Sciatic nerve (tissue), 2 donors: ENCODE results near the gene ARL15. TPM values are rescaled to one million over a fixed set of nuclear protein-coding genes. Genes with fewer than 3 reads are reported as not detected.

ENCODE experiments used
- ATAC-seq: fragments of 200-7000 bp; cut with Tn5 transposase; one replicate; pipeline ENCODE4 v1.9.1; 2020; ENCODE audit warnings: mild to moderate bottlenecking, moderate library complexity
- DNase-seq: peaks from one replicate; pipeline ENCODE4 v3.0.0-alpha.2; 2020; ENCODE audit warnings: low spot score
- intact Hi-C: fragments of 100-400 bp; cut with DNase I; formaldehyde crosslinking; loops from one replicate; pipeline ENCODE4 v1.14.2; 2022
- total RNA-seq: library from RNA; stranded (reverse); fragmentation: NEBNext Ultra II Directional; extraction: Animal tissue kit (Norgen Biotek cat#: 25700); gene quantifications from one replicate; pipeline ENCODE4 v1.2.1, GENCODE V29; 2021
- donor health status: DM: no; HTN: no; CAD: no.
- donor health status: DM: no; HTN: no; CAD: no.

ARL15 gene
- total RNA-seq, 1 donor from 2014 or later, result 30.9 TPM

DNA sequence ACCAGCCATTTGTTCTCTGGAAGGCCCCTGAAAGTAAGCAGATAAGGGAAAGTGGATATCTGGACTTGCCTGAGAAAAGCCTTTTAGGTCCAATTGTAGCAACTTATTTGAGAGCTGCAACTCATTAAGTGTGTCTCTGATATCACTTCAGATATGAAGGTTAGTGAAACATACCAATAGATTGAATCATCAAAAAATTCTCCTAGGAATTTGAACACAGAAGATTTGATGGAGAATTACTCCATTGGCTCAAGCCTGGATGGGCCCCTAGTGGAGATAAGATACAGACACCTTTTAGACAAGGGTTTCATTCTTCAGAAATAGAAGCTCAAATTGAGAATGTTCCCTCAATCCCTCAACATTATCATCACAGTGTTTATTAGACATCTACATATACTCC, 393.3 kb downstream of the ARL15 start:
- intact Hi-C loops, result no loop called here
- DNase-seq, result no peak
- no peak for ATAC-seq

DNA sequence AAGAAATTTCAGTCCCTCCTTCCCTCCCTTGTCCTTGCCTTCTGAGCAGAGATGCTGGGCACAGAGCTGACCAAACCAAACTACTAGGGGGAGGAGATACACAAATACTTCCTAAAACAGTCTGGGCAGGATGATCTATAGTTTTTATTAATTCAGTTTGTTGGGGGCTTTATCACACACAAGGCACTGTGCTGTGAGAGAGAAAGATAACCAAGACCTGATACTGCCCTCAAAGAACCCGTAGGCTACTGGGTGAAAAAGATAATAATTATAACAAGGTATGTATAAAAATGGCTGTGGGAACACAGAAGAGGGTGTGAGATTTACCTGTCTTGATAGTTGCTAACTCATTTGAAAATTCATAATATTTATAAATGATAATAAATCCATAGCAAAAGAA, 395.3 kb downstream of the ARL15 start:
- ATAC-seq (no peak), DNase-seq (no peak)
- intact Hi-C loops, result no loop called here

DNA sequence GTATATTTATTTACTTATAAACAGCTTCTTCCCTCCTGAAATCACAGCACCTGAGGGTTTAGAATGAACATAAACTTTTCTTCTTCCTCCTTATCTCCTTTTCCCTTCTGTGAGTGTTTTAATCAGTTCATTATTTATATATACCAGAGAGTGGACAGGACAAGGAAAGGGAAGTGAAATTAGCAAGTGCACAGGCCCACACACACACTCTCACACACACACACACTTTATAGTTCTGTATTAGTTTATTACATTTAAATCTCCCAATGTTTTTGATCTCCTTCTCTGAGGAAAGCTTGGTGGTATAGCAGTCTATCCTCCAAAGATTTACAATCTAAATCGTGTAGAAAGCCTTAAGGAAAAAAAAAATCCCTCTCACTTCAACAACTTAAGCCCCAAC, 396.4 kb downstream of the ARL15 start:
- no peak for DNase-seq

DNA sequence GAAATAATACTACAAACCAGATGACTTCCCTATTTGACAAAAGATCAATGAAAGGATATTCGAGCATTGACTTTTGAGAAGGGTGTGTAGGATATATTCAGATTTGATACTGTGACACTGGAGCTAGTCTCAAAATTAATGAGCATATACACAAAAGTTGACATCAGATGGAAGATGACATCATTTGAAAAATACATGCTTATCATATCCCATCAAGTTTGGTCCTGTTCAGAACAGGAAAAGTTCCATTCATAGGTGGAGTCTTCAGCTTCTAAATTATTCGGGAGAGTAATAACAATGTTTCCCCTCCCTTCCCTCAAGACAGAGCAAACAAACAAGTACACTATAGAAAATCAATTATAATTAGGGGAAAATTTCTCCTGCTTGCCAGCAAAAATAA, 401.6 kb downstream of the ARL15 start:
- DNase-seq (no peak), ATAC-seq (no peak)
- intact Hi-C loops, result no loop called here

More for the DNA sequence above, 396.4 kb downstream of the ARL15 start:
- no peak for ATAC-seq
- intact Hi-C loops, result no loop called here

DNA sequence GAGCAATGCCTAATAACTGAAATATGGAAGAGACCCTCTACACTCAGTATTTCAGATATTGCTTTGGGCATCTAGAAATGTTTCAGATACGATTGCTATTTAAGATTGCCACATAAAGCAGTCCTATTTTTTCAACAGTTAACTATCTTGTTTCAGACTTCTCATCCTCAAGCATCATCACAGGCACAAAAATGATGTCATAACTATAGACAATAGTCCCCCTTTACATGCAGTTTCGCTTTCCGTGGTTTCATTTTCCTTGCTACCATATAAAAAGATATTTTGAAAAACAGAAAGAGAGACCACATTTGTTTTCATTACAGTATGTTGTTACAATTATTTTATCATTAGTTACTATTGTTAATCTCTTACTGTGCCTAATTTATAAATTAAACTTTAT, 402.5 kb downstream of the ARL15 start:
- intact Hi-C loops, result no loop called here
- DNase-seq (no peak), ATAC-seq (no peak)

DNA sequence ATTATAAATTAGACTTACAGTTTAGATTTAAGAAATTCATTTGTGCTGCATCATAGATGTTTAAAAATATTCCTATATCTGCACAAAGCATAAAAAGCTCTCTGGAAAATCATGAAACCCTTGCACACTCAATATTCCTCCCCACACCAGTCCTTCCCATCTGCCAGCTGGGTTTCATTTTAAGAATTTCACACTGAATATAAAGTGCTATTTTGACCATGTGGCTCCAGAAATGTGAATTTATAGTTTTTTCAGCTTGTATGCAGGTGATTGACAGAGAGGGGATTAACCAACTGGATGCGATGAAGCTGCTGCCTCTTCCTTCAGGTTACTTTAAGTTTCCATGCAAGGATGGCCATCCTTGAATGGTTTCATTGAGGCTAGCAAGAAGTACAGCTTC, 403.6 kb downstream of the ARL15 start:
- intact Hi-C loops, result no loop called here
- no peak for DNase-seq
- no peak for ATAC-seq

DNA sequence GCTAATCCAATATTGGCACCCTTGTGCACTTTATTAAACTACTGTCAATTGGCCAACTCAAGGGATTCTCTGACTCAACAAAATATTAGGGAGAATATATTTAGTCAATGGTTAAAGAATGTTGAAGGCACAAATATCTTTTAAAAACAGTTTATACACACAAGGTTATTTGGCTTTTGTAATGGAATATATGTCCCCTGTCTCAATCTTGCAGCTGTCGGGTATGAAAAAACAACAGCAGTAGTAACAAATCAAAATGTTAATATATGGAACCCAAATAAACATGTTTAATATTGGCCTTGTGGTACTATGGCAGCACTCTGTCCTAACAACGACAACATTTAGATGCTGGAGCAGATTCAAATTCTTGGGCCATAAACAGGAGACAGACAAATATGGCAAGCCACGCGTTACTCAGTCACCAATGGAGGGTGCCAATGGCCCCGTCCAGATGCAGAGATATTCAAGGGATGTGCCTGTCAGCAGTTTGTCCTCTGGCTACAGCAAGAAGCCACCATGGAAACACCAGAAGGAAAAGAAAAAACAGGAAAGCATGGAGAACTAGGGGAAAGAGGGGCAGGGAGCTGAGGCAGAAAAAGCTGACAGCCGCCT, 408.0 kb downstream of the ARL15 start:
- intact Hi-C loops, result no loop called here
- no peak for ATAC-seq
- no peak for DNase-seq

DNA sequence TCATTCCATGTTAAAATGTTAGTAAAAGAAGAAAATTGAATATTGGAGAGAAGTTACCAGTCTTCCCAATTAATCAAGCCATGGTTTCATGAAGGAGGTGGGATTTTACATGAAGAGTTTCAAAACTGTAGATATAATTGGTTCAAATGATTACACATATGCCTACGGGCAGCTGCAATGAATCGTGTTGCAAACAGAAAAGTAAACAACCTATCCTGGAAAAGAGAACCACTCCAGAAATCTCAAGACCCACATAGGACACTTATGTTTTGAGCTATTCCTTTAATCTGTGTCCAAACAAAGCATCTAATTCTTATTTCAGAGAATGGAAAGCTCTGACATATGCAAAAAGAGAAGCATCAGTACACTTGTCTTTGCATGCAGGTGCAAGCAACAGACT, 409.7 kb downstream of the ARL15 start:
- intact Hi-C loops, result no loop called here
- ATAC-seq, result no peak

DNA sequence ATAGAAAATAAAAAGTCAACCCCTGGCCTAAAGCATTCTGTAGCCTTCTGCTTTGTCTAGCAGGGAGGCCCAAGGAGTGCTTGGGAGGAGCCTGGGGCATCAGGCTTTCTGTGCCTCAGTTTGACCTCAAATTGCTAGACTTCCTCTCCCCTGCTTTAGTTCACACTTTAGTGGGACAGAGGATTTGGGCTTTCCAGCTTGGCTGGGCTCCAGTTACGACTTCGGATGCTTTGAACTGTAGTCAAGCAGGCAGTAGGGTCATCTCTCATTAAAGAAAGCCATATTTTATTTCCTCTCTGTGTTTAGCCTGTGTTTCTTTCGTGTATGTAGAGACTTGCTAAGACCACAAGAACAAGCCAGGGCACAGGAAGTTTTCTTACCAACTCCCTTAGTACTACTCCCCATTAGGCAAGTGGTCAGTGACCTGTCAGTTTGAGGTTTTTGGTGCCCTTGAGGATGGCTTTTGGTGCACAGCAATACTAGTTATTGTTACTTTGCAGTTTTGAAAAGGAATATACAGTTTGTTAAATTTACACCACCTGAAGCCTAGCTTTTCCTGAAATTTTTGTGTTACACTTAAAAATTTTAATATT, 415.2 kb downstream of the ARL15 start:
- DNase-seq, result no peak
- ATAC-seq, result no peak
- intact Hi-C loops, result no loop called here

More for the DNA sequence above, 409.7 kb downstream of the ARL15 start:
- DNase-seq, result no peak

DNA sequence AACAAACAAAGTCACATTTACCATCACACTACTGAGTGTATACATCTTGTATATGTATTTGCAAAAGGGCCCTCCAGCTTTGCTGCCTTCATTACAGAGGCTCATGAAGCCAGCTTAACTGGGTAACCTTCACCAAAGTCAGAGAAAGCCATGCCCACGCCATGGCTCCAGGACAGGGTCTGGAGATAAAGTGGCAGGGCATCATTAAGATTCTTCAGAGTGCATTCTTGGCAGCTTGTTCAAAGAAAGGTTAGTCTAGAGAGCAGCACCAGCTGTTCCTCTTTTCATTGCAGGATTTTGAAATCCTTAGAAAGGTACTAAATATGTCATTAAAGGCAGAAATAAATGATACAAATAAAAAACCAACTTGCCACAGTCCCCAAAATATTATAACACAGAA, 416.7 kb downstream of the ARL15 start:
- ATAC-seq (no peak), DNase-seq (no peak)
- intact Hi-C loops, result no loop called here

DNA sequence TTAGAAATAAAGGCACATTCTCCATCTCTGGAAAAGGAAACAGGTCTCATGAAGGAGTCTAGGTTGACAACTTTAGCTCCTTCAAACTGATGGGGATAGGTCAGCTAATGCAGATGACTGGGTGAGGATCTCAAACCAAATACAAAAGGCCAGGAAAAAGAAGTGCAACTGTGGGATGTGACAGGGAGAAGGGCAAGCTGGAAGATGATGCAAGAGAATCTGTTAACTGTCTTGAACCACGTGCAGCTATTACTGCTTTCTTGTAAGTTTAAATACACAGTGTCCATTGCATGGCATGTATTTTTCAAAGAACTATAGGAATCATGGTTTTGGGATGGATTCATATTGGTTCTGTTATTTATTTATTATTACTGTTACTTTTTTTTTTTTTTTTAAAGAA, 418.1 kb downstream of the ARL15 start:
- ATAC-seq (no peak), DNase-seq (no peak)
- intact Hi-C loops, result no loop called here

DNA sequence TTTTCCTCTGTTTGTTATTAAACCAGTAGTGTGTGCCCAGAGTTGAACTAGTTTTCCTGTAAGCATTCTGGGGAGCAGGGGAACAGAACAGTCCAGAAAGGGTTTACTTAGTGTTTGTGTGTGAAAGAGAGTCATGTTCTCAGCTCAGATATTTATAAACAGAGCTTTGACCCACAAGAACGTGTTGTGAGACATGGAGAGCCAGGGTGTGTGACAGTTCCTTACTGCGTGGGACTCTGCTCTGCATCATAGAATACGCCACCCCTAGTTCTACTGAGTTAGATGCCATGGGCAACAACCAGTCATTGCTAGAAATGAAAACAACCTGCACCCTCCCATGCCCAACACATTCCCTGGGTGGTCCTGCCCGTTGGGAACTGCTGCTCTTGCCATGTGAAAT, 419.2 kb downstream of the ARL15 start:
- DNase-seq, result no peak
- ATAC-seq, result no peak
- intact Hi-C loops, result no loop called here

DNA sequence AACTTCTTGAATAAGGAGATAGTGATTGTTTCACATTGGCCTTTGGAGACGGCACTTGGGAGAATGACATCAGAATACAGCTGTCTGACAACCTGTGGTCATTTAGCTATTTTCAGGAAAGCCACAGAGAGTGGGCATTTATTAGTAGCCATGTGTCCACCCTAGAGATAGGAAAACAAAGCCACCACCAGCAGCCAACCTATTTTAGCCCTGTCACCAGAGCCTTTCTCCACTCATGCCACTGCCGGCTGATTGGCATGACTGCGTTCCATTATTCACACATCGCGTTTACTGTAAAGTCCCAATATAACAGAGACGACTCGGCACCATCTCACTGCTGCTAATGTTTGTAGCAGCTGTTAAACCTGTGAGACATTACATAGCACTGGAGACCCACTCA, 419.9 kb downstream of the ARL15 start:
- ATAC-seq (no peak), DNase-seq (no peak)
- intact Hi-C loops, result no loop called here

DNA sequence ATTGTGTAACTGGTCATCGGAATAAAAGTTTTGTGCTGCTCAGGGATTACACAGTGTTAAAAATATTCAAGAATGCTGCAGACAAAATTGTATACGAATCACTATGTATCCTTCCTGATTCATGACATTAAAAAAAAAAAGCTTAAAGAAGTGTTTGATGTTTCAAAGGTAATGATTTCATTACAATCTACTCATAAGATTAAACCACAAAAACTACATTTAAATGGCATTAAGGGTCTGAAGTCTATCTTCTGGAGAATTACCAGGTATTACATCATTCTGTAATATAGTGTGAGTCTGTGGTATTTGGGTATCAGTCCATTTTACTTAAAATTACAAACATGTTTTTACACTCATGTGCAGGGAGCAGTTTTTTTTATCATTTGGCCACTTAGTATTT, 425.5 kb downstream of the ARL15 start:
- no peak for ATAC-seq
- no peak for DNase-seq
- intact Hi-C loops, result no loop called here

DNA sequence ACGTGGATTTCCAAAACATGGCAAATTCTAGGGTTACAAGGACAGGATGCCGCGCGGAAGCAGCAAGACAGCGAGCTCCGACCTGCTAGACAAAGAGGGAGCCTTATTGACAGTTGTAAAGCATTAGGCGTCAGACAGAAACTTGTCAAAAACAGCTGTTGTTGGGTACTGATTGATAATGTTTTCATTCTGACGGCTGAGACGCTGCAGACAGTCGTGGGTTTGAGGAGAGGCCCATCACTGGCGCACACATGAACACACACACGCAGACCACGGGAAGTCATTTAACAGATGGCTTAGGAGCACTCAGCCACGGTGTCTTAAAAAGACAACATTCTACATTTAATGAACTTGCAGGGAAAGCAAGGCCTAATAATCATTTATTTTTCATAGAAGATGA, 426.0 kb downstream of the ARL15 start:
- intact Hi-C loops, result no loop called here
- ATAC-seq (no peak), DNase-seq (no peak)

DNA sequence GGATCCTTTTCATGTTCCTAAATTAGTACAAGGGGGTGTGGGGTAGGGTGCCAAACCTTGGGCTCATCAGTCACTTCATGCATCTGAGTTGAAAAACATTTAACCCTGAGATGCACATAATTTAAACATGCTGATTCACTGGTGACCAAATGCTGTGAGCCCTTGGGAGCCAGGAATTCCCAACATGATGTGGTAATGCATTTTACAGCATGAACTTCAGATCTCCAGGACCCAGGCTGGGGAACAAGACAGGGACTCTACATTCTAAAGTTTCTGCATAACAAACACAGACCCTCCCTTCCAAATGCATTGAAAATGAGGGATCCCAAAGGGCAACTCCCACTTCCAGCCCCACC, 427.7 kb downstream of the ARL15 start:
- DNase-seq, result no peak
- intact Hi-C loops, result no loop called here
- ATAC-seq, result no peak

DNA sequence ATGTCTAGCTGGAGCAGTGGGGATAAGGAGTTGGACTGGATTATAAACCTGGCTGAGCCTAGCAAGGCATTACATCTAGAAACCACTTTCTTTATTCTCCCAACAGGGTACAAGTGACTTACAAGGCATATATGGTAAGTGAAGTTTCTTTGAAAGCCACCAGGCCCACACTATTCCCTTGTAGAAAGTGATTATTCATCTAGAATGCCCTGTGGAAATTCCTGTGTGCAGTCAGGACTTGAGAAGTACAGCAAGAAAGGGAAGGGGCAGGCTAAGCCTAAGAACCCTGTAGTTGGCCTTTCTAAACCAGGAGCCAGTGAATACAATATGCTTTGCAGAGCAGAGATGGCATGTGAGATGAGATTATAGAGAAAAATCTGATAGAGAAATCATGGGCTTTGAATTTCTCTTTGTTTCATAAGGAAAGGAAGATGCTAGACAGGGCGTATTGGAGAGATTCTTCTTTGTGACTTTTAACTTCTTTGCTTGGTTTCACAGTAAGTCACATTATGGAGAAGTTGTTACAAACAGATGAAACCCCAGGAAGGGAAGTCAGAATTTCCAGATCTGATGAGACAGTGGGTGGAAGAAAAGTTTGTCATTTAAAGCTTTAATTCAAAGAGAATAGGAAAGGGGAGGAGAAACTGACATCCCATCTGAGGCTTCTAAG, 428.2 kb downstream of the ARL15 start:
- ATAC-seq (no peak), DNase-seq (no peak)
- intact Hi-C loops, result no loop called here

DNA sequence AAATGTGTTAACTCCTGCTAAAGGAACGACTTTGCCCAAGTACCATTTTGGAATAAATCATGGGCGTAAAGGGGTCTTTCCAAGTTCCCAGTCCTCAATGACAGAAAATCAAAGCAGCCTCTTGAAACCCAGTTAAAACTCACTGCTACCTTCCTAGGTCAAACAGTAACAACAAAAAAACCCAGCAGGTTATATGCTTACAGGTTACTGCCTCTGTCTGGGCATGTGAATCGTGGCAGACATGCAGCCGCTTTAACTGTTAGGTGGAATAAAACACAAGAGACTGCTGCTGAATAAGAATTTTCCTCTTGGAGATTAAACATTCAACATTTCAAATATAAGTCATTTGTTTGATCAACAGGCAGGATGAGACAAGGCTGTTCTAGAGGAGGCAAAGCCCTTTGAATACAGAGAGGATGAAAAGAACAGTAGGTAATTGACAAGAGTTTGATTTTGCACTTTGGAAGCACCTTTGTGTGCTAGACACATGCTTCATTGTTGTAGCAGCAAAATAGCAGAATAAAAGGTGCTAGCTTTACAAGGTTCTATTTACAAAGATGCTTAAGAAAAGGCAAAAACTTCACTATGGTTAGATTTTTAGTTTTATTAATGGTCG, 430.6 kb downstream of the ARL15 start:
- DNase-seq (no peak), ATAC-seq (no peak)
- intact Hi-C loops, result no loop called here

DNA sequence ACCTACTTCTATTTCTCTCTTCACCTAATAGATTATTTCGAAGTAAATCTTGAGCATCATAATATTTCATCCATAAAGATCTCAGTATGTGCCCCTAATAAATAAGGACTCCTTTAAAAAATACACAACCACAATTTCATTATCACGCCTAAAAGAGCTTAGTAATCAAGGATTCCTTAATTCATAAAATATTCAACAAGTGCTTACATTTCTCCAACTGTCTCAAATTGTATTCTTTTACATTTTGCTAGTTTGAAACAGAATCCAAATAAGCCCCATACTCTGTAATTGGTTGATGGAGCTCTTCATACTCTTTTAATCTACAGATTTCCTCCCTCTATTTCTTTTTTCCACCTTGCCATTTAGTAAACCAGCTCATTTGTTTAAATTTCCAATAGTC, 432.4 kb downstream of the ARL15 start:
- intact Hi-C loops, result no loop called here
- no peak for DNase-seq
- no peak for ATAC-seq

DNA sequence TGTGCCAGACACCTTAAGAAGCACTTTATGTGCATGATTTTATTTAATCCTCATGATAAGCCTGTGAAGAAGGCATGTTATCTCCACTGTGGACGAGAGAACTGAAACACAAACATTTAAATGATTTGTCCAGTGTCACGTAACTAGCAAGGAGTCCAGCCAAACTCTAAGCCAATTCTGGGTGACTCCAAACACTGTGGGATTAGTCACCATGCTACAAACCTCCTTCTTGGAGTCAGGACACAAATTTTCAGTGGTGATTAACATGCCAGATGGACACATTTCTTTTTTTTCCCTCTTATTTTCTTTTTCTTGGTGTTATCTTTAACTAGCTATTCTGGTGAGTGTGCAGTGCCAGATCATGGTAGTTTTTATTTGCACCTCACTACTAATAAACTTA, 433.1 kb downstream of the ARL15 start:
- no peak for ATAC-seq
- DNase-seq, result no peak
- intact Hi-C loops, result loop anchor here (2.0 kb wide), 1 partner anchor 20 kb away; no protein-coding TSS in a partner anchor
